GM21619 (cell line): ENCODE data around the gene NFIX.
"Not testable (repeated sequence)": the region's sequence is repeated elsewhere in the genome, so short reads cannot be mapped to it uniquely, and the experiment has no call there.

Source experiments
- ATAC-seq: cut with Tn5 transposase; IDR thresholded peaks from one replicate; pipeline ENCODE4 v1.9.1; 2021; ENCODE audit not compliant: unreplicated experiment

NFIX gene

DNA sequence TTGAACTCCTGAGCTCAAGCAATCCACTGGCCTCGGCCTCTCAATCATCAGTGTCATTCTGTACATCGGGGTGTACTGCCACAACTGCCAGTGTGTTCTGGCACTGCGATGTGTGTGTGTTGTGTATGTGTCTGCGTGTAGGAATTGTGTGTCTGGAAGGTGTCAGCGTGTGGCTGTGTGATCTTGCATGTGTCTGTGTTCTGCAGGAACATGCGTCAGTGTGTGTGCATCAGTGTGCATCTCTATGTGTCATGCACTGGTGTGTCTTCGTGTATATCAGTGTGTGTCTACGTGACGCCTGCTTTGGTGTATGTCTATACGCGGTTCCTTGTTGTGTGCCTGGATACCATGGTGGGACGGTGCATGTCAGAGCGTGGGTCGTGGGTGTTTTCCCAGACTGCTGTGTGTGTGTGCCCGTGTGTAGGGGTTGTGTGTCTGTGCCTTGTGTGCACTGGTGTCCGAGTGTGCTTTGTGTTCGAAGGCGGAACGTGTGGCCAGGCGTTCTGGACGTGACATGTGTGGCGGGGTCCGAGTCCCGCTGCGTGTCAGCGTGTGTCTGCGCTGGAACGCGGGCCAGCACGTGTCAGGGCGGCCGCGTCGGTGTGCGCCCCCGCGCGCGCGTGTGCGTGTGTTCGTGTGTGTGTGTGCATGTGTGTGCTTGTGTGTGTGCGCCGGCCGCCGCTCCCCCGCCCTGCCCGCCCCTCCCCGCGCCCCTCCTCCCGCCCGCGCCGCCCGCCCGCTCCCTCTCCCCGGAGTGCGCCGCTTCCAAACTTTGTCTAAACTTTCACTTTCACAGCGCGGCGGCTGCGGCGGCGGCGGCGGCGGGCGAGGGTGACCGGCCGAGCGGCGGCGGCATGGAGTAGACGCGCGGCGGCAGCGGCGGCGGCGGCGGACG, at the start of gene NFIX:
Gene NFIX (plus strand): TSS at position 775 of the 895 bp plus-strand sequence. CDS start 363 bp downstream, outside the sequence.
- ATAC-seq: no peak

DNA sequence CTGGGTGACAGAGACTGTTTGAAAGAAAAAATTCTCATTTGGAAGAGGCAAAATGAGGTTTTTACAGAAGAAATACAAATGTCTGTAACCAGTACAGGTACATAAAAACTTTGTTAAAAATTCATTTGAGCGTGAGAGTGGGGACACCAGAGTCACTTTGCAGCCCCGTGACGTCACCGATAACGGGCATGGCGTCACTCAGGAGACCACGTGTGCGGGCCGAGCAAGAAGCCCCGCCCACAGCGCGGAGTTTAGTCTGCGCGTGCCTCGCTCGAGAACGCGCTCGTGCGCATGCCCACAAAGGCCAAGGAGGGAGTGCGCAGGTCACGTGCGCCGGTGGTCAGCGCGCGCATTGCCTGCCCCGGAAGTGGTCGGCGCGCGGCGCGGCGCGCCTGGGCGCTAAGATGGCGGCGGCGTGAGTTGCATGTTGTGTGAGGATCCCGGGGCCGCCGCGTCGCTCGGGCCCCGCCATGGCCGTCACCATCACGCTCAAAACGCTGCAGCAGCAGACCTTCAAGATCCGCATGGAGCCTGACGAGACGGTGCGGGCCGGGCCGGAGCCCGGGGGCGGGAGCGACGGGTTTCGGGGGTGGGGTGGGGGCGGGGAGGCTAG, 49.7 kb upstream of the NFIX start, which contains the start of gene RAD23A:
Gene RAD23A (plus strand): TSS at position 384 of the 613 bp plus-strand sequence. CDS start 87 bp downstream, at position 471.
- ATAC-seq: peak; percentile 68

DNA sequence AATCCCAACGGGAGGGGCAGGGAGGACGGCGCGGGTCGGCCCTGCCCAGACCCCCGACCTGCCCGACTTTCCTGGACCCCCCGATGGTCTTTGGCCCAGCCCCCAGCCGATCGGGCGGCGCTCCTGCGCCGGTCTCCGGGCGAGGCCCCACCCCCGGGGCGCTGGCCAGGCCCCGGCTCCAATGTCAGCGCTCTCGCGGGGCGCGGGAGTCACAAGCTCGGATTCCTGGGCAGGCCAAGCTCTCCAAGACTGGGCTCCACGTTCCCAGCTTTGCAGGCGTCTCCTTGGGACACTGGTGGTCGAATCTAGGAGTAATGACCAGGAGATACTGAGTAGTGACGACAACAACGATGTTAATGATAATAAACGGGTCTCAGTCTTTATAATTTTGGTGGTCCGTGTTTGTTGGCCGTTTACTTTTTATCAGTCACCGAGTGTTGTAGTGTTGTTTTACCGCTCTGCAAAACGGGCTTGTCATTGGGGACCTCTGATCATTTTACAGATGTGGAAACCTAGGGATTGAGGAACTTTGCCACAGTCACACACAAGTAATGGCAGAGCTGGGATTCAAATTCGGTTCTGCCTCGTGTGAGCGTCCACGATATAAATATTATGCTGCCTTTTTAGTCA, 49.1 kb upstream of the NFIX start:
- peak; percentile 35 for ATAC-seq

DNA sequence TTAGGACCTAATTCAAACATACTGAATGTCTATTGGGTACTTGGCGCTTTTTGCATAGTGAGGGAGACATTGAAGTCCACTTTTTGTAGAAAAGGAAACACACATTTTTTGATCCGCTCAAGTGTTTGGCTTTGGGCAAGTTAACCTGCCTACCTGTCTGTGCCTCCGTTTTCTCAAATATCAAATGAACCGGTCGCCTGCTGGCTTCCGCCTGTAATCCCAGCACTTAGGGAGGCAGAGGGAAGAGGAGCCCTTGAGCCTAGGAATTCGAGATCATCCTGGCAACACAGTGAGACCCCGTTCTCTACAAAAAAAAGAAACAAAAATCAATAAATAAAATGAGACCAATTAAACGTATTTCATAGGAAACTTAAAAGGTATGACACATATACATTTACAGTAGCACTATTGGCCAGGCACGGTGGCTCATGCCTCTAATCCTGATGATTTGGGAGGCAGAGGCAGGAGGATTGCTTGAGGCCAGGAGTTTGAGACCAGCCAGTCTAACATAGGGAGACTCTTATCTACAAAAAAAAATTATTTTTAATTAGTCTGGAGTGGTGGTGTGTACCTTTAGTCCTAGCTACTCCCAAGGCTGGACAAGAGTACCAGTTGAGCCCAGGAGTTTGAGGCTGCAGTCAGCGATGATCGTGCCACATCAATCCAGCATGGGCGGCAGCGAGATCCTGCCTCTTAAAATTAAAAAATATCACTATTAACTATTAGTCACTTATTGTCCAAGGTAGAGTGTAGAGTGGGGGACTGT, 48.4 kb upstream of the NFIX start:
- no peak for ATAC-seq

DNA sequence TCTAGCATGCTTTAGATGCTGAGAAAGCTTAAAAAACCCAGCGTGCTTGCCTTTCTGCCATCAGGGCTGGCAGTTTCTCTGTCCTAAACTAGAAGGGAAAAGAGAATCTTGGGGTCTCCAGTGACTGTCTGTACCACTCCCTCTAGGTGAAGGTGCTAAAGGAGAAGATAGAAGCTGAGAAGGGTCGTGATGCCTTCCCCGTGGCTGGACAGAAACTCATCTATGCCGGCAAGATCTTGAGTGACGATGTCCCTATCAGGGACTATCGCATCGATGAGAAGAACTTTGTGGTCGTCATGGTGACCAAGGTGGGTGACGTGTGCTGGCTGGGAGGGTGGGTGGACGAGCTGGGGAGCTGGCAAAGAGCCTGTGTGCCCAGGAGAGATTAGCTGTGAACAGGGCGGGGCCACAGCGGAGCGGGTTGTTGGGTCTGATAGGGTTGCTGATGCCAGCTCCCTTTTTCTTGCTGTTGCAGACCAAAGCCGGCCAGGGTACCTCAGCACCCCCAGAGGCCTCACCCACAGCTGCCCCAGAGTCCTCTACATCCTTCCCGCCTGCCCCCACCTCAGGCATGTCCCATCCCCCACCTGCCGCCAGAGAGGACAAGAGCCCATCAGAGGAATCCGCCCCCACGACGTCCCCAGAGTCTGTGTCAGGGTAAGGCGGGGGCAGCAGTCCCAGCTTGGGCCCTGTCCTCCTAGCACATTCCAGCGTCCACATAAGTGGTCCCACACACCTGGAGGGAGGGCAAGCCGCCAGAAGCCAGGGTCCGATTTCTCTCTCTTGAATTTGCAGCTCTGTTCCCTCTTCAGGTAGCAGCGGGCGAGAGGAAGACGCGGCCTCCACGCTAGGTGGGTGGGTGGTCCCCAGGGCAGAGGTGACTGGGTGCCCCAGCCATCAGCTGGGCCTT, 47.3 kb upstream of the NFIX start:
- ATAC-seq: no peak

DNA sequence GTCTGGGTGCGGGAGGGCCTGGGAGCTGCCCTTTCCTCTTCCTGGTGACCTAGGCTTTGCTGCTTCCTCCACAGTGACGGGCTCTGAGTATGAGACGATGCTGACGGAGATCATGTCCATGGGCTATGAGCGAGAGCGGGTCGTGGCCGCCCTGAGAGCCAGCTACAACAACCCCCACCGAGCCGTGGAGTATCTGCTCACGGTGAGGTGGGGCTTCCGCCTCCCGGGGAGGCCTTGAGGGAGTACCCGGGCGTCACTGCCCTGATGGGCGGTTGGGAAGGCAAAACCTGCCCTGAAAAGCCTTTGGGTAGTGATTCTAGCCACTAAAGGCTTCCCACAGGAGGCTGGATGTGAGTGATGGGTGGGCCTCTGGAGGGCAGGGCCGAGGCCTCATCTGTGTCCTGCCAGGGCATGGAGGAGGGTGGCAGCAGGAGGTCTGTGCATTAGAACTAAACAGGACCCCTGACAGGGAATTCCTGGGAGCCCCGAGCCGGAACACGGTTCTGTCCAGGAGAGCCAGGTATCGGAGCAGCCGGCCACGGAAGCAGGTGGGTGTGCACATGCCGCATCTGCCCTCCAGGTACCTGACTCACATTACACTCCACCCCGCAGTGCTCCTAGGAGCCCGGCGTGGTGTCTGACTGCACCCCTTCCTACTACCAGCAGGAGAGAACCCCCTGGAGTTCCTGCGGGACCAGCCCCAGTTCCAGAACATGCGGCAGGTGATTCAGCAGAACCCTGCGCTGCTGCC, 46.5 kb upstream of the NFIX start:
- no peak for ATAC-seq

DNA sequence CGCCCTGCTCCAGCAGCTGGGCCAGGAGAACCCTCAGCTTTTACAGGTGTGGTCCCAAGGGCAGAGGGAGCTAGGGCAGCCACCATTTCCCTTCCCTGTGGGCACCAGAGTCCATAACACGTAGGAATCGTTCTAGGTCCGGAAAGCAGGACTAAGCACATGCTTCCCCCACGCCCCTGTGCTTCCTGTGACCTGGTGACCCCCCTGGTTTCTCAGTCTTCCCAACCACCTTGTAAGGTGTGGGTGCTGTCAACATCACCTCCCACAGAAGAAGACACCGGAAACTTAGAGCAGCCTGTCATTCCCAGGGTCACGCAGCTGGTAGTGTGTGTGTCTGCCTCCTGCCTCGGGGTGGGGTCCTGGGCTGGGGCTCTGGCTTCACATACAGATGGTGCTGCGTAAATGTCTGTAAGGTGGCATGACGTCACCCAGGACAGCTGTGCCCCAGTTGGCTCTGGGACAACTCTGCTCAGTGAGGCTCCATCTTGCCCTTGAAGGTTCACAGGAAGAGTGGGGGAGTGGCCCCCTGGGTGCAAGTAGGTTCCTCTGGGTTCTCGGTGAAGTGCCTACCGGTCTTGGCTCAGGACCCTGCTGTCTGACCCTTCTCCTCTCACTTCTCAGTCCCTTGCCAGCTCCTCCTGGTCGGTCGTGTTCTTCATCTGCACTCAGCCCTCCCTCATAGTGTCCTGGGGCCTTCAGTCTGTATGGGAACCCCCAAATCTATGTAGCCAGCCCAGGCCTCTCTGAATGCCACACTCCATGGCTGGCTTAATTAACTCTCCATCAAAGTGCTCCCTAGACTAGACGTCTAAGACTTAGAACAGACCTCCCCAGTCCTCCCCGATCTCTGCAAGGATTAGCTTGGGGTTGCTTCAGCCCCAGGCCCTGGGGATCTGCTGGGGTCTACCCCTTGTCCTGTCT, 45.7 kb upstream of the NFIX start:
- ATAC-seq: no peak

DNA sequence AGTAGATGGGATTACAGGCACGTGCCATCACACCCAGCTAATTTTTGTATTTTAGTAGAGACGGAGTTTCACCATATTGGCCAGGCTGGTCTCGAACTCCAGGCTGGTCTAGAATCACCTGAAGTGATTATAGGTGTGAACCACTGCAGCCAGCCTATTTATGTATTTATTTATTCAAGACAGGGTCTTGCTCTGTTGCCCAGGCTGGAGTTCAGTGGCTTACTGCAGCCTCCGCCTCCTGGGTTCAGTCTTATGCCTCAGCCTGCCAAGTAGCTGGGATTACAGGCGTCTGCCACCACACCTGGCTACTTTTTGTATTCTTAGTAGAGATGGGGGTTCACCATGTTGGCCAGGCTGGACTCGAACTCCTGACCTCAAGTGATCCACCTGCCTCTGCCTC, 43.2 kb upstream of the NFIX start:
- ATAC-seq: not testable (repeated sequence)

DNA sequence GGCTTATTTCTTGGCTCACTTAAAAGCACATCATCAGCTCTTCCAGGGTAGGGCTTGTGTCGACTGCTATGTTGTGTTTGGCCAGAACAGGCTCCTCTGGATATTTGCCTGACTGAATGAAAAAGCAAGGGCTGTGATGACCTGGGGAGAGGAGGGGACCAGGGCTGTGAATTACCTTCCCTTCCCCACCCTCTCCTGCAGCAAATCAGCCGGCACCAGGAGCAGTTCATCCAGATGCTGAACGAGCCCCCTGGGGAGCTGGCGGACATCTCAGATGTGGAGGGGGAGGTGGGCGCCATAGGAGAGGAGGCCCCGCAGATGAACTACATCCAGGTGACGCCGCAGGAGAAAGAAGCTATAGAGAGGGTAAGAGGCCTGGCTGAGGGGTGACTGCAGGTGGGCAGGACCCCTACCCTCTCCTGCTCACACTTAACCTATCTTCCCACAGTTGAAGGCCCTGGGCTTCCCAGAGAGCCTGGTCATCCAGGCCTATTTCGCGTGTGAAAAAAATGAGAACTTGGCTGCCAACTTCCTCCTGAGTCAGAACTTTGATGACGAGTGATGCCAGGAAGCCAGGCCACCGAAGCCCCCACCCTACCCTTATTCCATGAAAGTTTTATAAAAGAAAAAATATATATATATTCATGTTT, 42.7 kb upstream of the NFIX start:
- no peak for ATAC-seq

DNA sequence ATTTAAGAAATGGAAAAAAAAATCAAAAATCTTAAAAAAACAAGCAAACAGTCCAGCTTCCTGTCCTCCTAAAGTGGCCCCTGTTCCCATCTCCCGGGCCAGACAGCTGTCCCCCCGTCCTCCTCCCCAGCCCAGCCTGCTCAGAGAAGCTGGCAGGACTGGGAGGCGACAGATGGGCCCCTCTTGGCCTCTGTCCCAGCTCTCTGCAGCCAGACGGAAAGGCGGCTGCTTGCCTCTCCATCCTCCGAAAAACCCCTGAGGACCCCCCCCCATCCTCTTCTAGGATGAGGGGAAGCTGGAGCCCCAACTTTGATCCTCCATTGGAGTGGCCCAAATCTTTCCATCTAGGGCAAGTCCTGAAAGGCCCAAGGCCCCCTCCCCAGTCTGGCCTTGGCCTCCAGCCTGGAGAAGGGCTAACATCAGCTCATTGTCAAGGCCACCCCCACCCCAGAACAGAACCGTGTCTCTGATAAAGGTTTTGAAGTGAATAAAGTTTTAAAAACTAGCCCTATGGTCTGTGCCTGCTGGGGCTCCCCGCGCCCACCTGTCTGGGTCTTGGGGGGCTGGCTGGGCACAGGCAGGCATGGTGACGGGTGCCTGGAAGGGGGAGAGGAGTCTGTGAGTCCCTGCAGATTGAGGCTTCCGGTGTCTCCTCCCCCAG, 42.0 kb upstream of the NFIX start:
- no peak for ATAC-seq

DNA sequence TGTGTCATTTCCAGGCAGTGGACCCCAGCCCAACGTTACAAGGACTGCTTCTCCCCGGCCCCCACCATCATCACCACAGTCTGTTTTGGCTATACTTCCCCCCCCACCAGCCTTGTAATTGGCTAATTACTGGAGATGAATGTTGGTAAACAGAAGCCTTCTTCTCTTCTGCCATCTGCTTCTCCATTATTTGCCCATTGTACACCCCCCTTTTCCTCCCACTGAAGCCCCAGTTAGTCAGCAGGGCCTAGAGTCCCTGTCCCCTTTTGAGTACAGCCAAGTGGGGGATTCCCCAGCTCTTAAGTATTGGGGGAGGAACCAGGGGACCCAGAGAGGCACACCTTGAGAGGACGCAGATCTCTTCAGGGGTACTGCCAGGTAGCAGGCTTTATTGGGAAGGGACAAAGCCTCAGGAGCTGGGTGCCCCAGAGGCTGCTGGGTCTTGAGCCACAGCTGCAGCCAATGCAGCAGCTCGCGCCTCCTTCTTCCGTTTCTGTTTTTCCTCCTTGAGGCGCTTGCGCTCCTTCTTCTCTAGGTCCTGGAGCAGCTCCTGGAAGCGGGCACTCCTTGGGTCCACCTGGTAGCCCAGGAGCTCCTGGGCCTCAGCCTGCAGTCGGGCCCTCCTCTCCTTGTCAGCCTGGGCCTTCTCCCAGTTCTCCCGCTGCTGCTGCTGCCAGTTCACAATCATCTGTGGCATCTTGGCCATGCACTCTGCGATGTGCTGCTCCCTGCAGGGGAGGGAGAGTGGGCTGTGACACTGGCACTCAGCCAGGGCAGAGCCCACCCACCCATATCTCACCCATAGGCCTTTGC, 41.3 kb upstream of the NFIX start:
- no peak for ATAC-seq

DNA sequence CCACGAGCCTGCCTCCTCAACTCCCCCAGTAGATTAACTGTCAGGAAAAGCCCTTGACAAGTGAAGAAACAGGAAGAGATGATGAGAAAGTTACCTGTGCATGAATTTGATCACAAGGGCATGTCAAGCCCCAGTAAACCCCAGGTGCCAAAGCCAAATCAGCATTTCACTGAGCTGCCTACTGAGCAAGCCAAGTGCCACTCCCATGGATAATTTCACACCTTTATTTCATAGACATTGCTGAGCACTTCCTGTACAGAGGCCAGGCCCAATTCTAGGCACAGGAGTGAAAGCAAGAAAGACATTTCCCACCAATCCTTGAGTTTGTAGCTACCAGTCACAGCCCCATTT, 40.7 kb upstream of the NFIX start:
- no peak for ATAC-seq

DNA sequence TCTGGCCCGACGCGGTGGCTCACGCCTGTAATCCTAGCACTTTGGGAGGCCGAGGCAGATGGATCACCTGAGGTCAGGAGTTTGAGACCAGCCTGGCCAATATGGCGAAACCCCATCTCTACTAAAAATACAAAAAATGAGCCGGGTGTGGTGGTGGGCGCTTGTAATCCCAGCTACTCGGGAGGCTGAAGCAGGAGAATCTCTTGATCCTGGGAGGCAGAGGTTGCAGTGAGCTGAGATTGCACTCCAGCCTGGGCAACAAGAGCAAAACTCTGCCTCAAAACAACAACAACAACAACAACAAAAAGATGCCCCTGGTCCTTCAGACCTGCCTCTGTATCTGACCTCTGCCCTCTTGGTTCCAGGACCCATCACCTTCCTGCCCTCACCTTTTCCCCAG, 39.7 kb upstream of the NFIX start:
- ATAC-seq: not testable (repeated sequence)

DNA sequence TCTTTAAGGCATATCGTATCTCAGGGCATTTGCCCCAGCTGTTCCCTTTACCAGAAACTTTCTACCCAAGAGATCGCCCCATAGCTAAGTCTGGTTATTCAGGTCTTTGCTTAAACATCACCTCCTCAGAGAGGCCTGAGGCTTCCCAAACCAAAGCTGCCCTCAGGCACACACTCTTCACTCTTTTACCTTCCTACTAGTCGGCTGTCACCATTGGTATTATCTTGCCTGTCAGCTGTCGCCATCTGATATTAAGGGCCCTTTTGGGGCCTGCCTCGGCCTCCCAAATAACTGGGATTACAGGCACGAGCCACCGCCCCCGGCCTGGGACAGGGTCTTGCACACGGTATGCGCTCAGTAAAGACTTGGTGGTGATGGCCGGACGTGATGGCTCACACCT, 39.3 kb upstream of the NFIX start:
- no peak for ATAC-seq

DNA sequence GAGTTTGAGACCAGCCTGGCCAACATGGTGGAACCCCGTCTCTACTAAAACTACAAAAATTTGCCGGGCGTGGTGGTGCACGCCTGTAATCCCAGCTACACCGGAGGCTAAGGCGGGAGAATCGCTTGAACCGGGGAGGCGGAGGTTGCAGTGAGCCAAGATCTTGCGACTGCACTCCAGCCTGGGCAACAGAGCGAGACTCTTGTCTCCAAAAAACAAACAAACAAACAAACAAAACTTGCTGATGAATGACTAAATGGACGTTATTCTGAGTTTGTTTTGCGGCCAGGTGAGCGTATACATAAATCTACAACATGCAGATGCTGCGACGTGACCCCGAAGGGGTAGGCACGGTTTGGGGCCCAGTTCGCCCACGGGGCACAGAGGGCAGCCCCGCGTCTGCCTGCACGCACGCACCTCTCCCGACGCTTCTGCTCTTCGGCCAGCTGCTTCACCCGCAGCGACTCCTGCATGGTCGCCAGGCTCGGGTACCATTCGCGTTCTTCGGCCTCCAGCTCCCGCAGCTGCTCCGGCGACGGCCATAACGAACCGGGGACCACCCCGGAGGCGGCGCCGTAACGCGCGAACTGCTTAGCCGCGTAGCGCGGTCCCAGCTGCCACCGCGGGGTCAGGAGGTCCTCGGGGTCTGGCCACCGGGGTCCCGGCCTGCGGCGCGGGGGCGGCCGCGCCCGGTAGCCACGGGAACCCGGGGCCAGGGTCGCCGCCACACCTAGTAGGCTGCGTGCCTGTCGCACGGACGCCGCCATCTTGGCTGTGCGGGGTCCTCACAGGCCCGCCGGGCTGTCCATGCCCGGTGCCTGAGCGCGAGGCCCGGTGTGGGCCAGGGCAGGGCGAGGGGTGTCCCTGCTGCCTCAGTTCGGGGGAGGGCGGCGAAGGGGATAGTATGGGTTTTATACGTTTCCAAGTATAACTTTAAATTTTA, 38.6 kb upstream of the NFIX start, which contains the start of gene GADD45GIP1:
Gene GADD45GIP1 (minus strand): TSS at position 778 of the 943 bp plus-strand sequence. CDS start 11 bp downstream, at position 767.
- ATAC-seq: peak; percentile 73
